BE2C (cell line): ENCODE results near the gene CNDP2.
A peak's percentile ranks its signal among the peaks of the same experiment; 100 is the strongest.

Experiments
- DNase-seq: peaks from one replicate; pipeline ENCODE4 v3.0.0-alpha.2; 2020
- H3K27me3 ChIP-seq: fragments of 250-450 bp; sonication (Bioruptor Pico); 2 replicates; pipeline ENCODE4 v1.5.1; 2020; ENCODE audit warnings: mild to moderate bottlenecking
- H3K36me3 ChIP-seq: fragments of 250-450 bp; sonication (Bioruptor Pico); 2 replicates; pipeline ENCODE4 v1.5.1; 2020; ENCODE audit warnings: mild to moderate bottlenecking
- H3K4me1 ChIP-seq: fragments of 250-450 bp; sonication (Bioruptor Pico); 2 replicates; pipeline ENCODE4 v1.5.1; 2020
- H3K4me3 ChIP-seq: 2 replicates; pipeline ENCODE4 v1.5.1; 2011; ENCODE audit warnings: low read depth, low read length
- H3K9me3 ChIP-seq: fragments of 250-450 bp; sonication (Bioruptor Pico); 2 replicates; pipeline ENCODE4 v1.5.1; 2020
- CTCF ChIP-seq: IDR thresholded peaks from 2 replicates; pipeline ENCODE4 v1.5.1; 2012; ENCODE audit warnings: mild to moderate bottlenecking, low read depth, low read length

Gene CNDP2

GRCh38 chr18:74465775-74466174 is 30.4 kb upstream of the CNDP2 start:
- no peaks in the 10 kb centered on the region for H3K9me3 ChIP-seq
- no peaks in the 10 kb centered on the region for H3K36me3 ChIP-seq
- DNase-seq: no peak
- H3K4me1 ChIP-seq: no peaks in the 10 kb centered on the region
- no peak for TF ChIP-seq CTCF
- H3K4me3 ChIP-seq: no peak overlapping the region
- H3K27me3 ChIP-seq: peaks cover 2% of the 10 kb centered on the region

- Histone ChIP-seq H3K9me3 (no peaks in the 10 kb centered on the region), H3K27me3 (no peaks in the 10 kb centered on the region), H3K4me1 (no peaks in the 10 kb centered on the region), H3K4me3 (no peak overlapping the region), H3K36me3 (no peaks in the 10 kb centered on the region)
- TF ChIP-seq CTCF: no peak
- DNase-seq: no peak
These were observed 27.6 kb upstream of the CNDP2 start for GRCh38 chr18:74468547-74469061.

GRCh38 chr18:74472312-74472711 is 23.9 kb upstream of the CNDP2 start:
- Histone ChIP-seq H3K4me3 (no peak overlapping the region), H3K27me3 (no peaks in the 10 kb centered on the region), H3K4me1 (no peaks in the 10 kb centered on the region), H3K36me3 (no peaks in the 10 kb centered on the region), H3K9me3 (no peaks in the 10 kb centered on the region)
- no peak for TF ChIP-seq CTCF
- DNase-seq: no peak

GRCh38 chr18:74473976-74474640 is 22.1 kb upstream of the CNDP2 start:
- H3K36me3 ChIP-seq: no peaks in the 10 kb centered on the region
- no peak overlapping the region for H3K4me3 ChIP-seq
- no peaks in the 10 kb centered on the region for H3K9me3 ChIP-seq
- H3K27me3 ChIP-seq: no peaks in the 10 kb centered on the region
- H3K4me1 ChIP-seq: no peaks in the 10 kb centered on the region
- no peak for DNase-seq
- no peak for TF ChIP-seq CTCF

- Histone ChIP-seq H3K27me3 (no peaks in the 10 kb centered on the region), H3K4me1 (no peaks in the 10 kb centered on the region), H3K4me3 (no peak overlapping the region), H3K9me3 (no peaks in the 10 kb centered on the region), H3K36me3 (no peaks in the 10 kb centered on the region)
- peak; percentile 53 for DNase-seq
- peak; percentile 71 for TF ChIP-seq CTCF
These were observed 20.0 kb upstream of the CNDP2 start for GRCh38 chr18:74476140-74476539.

- H3K9me3 ChIP-seq: no peaks in the 10 kb centered on the region
- TF ChIP-seq CTCF: no peak
- no peaks in the 10 kb centered on the region for H3K4me1 ChIP-seq
- H3K4me3 ChIP-seq: no peak overlapping the region
- DNase-seq: no peak
- H3K36me3 ChIP-seq: no peaks in the 10 kb centered on the region
- H3K27me3 ChIP-seq: no peaks in the 10 kb centered on the region
These were observed 18.4 kb upstream of the CNDP2 start for GRCh38 chr18:74477771-74478170.
